RWPE1 (cell line): ENCODE measurements around the gene SH2B2.

Experiments
- CTCF ChIA-PET: fragments of 350-600 bp; sonication (Branson Sonifier 250); formaldehyde crosslinking; extraction: SDS; loops from one replicate; lab custom pipeline; 2021; lab: Yijun Ruan, JAX
- POLR2A ChIA-PET: fragments of 400-600 bp; formaldehyde crosslinking; extraction: SDS; loops from one replicate; lab custom pipeline; 2020; ENCODE audit warnings: antibody characterized with exemption; ENCODE audit not compliant: low non-redundant PET; lab: Yijun Ruan, JAX
- DNase-seq: peaks from one replicate; pipeline ENCODE4 v3.0.0; 2012; ENCODE audit warnings: low spot score
- H3K27ac ChIP-seq: fragments of 450-650 bp; 2 replicates; pipeline ENCODE4 v1.5.1; 2017
- TF ChIP-seq, protein P1 (sequence below): fragments of 450-650 bp; conservative IDR thresholded peaks from 2 replicates; pipeline ENCODE4 v1.5.1; 2017; ENCODE audit warnings: low read depth, mild to moderate bottlenecking

The SH2B2 gene

DNA sequence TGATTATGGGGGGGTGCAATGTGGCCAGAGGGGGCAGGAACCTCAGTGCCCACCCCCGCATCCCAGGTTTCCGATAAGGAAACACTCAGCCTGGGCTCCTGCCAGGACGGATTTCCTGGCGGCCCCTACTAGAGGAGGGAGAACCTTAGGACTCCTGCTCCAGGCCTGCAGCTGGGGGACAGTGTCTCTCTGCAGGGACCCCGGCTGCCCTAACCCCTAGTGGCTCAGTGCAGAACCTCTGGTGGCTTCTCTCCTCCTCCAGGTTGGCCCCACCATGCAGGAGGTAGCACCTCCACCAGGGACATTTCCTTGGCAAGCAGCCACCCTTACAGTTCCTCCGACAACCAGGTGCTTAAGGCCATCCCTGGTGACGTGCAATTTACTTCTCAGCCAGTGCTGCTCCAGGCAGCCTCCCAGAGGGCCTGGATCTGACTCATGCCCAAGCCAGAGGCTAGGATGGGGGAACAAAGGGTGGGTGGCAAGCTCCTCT lies 31.9 kb downstream of the SH2B2 start:
- TF ChIP-seq, protein P1, sequence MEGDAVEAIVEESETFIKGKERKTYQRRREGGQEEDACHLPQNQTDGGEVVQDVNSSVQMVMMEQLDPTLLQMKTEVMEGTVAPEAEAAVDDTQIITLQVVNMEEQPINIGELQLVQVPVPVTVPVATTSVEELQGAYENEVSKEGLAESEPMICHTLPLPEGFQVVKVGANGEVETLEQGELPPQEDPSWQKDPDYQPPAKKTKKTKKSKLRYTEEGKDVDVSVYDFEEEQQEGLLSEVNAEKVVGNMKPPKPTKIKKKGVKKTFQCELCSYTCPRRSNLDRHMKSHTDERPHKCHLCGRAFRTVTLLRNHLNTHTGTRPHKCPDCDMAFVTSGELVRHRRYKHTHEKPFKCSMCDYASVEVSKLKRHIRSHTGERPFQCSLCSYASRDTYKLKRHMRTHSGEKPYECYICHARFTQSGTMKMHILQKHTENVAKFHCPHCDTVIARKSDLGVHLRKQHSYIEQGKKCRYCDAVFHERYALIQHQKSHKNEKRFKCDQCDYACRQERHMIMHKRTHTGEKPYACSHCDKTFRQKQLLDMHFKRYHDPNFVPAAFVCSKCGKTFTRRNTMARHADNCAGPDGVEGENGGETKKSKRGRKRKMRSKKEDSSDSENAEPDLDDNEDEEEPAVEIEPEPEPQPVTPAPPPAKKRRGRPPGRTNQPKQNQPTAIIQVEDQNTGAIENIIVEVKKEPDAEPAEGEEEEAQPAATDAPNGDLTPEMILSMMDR, result no peak
- POLR2A ChIA-PET, result interaction anchor here (0.6 kb wide), 1 partner anchor 12 kb away, joined by 5 read pairs; no protein-coding TSS in a partner anchor
- CTCF ChIA-PET, result interaction anchor here (0.6 kb wide), 1 partner anchor 775 kb away, joined by 3 read pairs; no protein-coding TSS in a partner anchor
- DNase-seq, result peak; percentile 72
- peak overlapping the region; percentile 36 for H3K27ac ChIP-seq

DNA sequence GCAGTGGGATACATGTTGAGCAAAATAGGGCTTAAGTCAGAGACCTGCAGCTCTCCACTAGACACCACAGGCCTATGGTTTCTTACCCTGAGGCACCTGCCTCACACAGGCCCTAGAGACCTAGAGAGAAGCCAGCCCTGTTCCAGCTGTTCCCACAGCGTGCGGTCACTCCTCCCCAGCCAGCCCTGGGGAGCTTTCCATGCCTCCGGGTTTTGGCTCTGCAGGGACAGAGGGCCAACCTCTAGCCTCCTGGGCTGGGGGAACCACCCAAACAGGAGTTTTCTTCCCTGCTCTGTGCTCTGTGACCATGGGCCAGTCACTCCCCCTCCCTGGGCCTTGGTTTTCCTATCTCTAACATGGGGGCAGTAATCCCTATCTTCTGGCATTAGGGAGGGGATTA lies 33.0 kb downstream of the SH2B2 start:
- H3K27ac ChIP-seq, result peak overlapping the region; percentile 36; the same call in 1 of the 2 replicates
- ChIA-PET CTCF (no interaction called here), POLR2A (no interaction called here)
- TF ChIP-seq, protein P1, result no peak
- DNase-seq, result no peak

DNA sequence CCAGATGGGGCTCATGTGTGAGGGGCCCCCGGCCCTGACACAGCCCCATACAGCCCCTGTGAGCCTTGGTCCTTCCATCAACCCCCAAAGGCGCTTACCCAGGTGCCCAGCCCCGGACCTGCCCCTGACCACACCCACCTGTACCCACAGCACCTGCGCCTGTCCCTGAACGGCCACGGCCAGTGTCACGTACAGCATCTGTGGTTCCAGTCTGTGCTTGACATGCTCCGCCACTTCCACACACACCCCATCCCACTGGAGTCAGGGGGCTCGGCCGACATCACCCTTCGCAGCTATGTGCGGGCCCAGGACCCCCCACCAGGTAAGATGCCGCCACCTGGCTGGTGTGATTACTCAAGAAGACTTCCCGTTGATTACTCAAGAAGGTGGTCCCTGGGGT lies 33.5 kb downstream of the SH2B2 start:
- TF ChIP-seq, protein P1, result no peak
- CTCF ChIA-PET, result interaction anchor here (1.0 kb wide), 1 partner anchor 909 kb away, joined by 4 read pairs; no protein-coding TSS in a partner anchor
- no peak overlapping the region for H3K27ac ChIP-seq
- POLR2A ChIA-PET, result no interaction called here
- DNase-seq, result no peak

DNA sequence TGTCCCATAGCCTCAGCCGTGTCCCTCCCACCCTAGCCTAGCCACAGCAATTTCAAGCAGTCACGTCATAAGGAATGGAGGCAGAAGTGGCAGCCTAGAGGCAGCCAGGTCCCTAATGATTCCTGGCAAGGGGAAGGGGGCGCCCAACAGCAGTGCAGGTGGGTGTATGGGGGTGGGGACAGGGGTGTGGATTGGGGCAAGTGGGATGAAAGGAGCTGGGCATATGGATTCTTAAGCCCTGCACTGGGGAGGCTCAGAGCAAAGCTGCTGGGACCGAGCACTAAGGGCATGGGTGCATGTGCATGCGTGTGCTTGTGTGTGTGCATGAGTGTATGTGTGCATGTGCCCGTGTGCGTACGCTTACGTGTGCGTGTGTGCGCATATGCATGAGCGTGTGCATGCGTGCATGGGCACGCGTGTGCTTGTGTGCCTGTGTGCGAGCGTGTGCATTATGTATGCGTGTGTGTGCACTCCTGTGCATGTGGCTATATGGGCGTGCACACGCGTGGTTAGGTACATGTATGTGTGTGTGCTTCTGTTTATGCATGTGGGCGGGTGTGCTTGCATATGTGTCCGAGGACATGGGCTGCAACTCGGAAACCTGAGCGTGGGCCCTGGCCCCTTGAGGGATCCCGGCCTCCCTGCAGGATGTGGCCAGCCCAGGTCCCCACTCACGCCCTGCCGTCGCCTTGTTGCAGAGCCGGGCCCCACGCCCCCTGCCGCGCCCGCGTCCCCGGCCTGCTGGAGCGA lies 34.1 kb downstream of the SH2B2 start:
- TF ChIP-seq, protein P1, result no peak
- no peak overlapping the region for H3K27ac ChIP-seq
- ChIA-PET CTCF (interaction anchor here (1.0 kb wide), 1 partner anchor 910 kb away, joined by 4 read pairs; no protein-coding TSS in a partner anchor), POLR2A (no interaction called here)
- no peak for DNase-seq

DNA sequence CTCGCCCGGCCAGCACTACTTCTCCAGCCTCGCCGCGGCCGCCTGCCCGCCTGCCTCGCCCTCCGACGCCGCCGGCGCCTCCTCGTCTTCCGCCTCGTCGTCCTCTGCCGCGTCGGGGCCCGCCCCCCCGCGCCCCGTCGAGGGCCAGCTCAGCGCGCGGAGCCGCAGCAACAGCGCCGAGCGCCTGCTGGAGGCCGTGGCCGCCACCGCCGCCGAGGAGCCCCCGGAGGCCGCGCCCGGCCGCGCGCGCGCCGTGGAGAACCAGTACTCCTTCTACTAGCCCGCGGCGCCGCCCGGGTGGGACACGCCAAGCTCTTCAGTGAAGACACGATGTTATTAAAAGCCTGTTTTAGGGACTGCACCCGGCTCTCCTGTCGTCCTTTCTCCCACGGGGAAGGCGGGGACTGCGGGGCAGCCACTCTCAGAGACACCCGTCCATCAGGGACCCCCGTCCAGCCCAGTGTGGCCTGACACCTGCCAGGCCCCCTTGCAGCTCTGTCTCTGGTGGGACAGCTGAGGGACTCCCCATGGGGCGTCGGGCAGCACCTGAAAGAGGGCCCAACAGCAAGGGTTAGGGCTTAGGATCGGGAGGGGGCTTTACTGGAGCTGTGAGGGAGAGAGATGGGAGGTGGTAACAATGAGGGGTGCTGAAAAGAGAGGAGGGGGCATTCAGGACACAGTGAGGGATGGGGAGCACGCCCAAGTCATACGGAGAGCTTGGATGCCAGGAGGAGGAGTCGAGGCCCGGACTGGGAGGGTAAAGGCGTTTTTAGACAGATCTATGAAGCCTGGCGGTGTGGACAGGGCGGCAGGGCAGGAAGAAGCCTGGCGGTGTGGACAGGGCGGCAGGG lies 34.9 kb downstream of the SH2B2 start:
- POLR2A ChIA-PET, result no interaction called here
- CTCF ChIA-PET, result interaction anchor here (0.6 to 1.0 kb wide), 2 partner anchors 87 to 911 kb away, joined by 3 to 4 read pairs; no protein-coding TSS in a partner anchor
- no peak for DNase-seq

More for the DNA sequence above, 34.9 kb downstream of the SH2B2 start:
- H3K27ac ChIP-seq, result no peak overlapping the region
- TF ChIP-seq, protein P1, result no peak
